ACC112 (cell line): ENCODE data around the gene VPS16.

ENCODE experiments used
- H2AFZ ChIP-seq: fragments of 200-600 bp; sonication (generic); one replicate; pipeline ENCODE4 v1.6.0; 2017; ENCODE audit warnings: antibody characterized with exemption, low read length; ENCODE audit not compliant: unreplicated experiment
- H3K27ac ChIP-seq: fragments of 200-600 bp; sonication (generic); 2 replicates; pipeline ENCODE4 v1.5.1; 2014; ENCODE audit warnings: low read depth, mild to moderate bottlenecking, antibody characterized with exemption, low read length, moderate library complexity
- H3K27me3 ChIP-seq: fragments of 200-600 bp; sonication (generic); 2 replicates; pipeline ENCODE4 v1.6.1; 2014; ENCODE audit warnings: mild to moderate bottlenecking, antibody characterized with exemption, low read length, moderate library complexity, mixed read lengths; ENCODE audit not compliant: insufficient read depth
- H3K36me3 ChIP-seq: fragments of 200-600 bp; sonication (generic); 2 replicates; pipeline ENCODE4 v1.6.1; 2016; ENCODE audit warnings: mild to moderate bottlenecking, antibody characterized with exemption, low read length, moderate library complexity, mixed read lengths; ENCODE audit not compliant: insufficient read depth
- H3K4me1 ChIP-seq: fragments of 200-600 bp; sonication (generic); one replicate; pipeline ENCODE4 v1.6.1; 2016; ENCODE audit warnings: low read length, mixed read lengths; ENCODE audit not compliant: insufficient read depth, unreplicated experiment, control insufficient read depth
- H3K4me3 ChIP-seq: fragments of 200-600 bp; sonication (generic); 2 replicates; pipeline ENCODE4 v1.5.1; 2014; ENCODE audit warnings: mild to moderate bottlenecking, low read depth, low read length
- H3K79me2 ChIP-seq: fragments of 200-600 bp; sonication (generic); one replicate; pipeline ENCODE4 v1.6.0; 2016; ENCODE audit warnings: low read length; ENCODE audit not compliant: control insufficient read depth, unreplicated experiment, insufficient read depth

VPS16 gene

DNA sequence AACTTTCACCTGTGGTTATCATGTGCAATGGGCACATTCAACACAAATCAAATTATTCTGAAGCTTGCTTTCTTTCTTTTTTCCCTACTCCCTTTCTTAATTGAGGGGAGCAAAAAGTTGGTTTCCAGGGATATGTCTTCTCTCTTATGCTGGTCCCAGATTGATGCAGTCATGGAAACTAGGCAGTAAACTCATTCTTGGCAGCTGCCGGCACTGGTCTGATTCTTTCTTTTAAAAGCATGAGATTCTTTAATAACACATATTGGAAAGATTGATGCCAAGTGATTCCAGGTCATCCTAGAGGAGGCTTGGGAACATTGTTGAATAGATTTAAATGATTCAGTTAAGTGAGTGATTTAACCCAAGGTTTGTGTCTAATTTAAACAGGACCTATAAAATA lies 61.7 kb downstream of the VPS16 start:
- peaks cover 17% of the 10 kb centered on the region for H3K79me2 ChIP-seq
- H3K4me1 ChIP-seq, result peaks cover under 1% of the 10 kb centered on the region
- H3K27ac ChIP-seq, result no peak overlapping the region
- H2AFZ ChIP-seq, result no peak overlapping the region
- H3K36me3 ChIP-seq, result no peaks in the 10 kb centered on the region
- no peaks in the 10 kb centered on the region for H3K27me3 ChIP-seq
- no peak overlapping the region for H3K4me3 ChIP-seq

DNA sequence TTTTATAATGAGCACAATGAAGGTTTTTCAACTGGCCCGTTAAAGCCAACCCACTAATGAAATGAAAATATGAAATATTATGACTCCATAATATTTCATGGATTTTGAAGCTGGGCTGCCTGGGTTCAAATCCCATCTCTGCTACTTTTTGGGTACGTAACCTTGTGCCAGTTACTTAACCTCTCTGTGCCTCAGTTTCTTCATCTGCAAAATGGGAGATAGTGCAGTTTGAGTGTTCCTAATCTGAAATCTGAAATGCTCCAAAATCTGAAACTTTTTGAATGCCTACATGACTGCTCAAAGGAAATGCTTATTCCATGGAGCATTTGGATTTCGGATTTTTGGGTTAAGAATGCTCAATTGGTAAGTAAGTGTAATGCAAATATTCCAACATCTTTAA lies 62.3 kb downstream of the VPS16 start:
- no peaks in the 10 kb centered on the region for H3K36me3 ChIP-seq
- H3K27me3 ChIP-seq, result no peaks in the 10 kb centered on the region
- H3K27ac ChIP-seq, result no peak overlapping the region
- peaks cover 4% of the 10 kb centered on the region for H3K4me1 ChIP-seq
- H2AFZ ChIP-seq, result no peak overlapping the region
- peaks cover 17% of the 10 kb centered on the region for H3K79me2 ChIP-seq
- H3K4me3 ChIP-seq, result no peak overlapping the region

DNA sequence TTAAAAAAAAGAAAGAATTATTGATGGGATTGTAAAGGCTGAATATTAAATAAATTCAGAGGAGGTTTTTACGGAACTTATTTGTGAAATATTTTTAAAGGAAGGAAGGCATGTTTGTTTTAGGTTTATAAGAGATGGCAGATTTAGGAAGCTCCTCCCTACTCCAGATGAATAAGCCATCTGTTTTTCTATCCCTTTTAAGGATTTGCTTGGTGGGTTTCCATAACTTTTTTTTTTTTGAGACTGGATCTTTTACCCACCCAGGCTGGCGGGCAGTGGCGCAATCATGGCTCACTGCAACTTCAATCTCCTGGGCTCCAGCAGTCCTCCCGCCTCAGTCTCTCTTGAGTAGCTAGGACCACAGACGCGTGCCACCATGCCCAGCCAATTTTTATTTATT lies 63.1 kb downstream of the VPS16 start:
- no peak overlapping the region for H3K4me3 ChIP-seq
- H3K36me3 ChIP-seq, result no peaks in the 10 kb centered on the region
- peaks cover 4% of the 10 kb centered on the region for H3K4me1 ChIP-seq
- no peaks in the 10 kb centered on the region for H3K27me3 ChIP-seq
- no peak overlapping the region for H2AFZ ChIP-seq
- H3K27ac ChIP-seq, result no peak overlapping the region
- peaks cover 20% of the 10 kb centered on the region for H3K79me2 ChIP-seq

DNA sequence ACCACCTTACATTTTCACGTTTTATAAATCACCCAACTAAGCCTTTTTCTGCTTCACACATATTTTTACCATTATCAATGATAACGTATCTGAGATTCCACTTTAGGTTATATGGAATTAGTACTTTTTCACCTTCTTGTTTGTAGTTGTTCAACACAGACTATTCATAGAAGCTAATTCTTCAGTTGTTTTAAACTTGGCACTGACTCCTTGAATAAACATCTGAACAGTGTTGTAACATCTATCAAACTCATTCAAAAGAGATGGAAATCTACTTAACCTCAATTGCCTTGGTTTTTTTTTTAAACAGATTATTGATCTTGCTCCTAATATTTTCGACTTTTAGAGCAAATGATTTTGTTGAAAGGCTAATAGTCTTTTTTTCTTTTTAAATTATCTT lies 67.0 kb downstream of the VPS16 start:
- Histone ChIP-seq H3K27ac (no peak overlapping the region), H3K4me1 (peaks cover 4% of the 10 kb centered on the region), H2AFZ (no peak overlapping the region), H3K79me2 (peaks cover 13% of the 10 kb centered on the region), H3K4me3 (no peak overlapping the region), H3K36me3 (no peaks in the 10 kb centered on the region), H3K27me3 (no peaks in the 10 kb centered on the region)

DNA sequence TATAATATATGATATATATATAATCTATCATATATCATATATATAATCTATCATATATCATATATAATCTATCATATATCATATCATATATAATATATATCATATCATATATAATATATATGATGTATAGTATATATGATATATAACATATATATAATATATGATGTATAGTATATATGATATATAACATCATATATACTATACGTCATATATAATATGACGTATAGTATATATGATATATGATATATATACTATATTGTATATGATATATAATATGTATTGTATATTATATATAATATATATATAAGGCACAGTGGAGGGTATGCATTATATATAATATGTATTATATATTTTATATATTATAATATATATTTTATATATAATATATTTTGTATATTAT lies 69.4 kb downstream of the VPS16 start:
- Histone ChIP-seq H2AFZ (no peak overlapping the region), H3K36me3 (no peaks in the 10 kb centered on the region), H3K4me1 (peaks cover 4% of the 10 kb centered on the region), H3K27ac (no peak overlapping the region), H3K4me3 (no peak overlapping the region), H3K79me2 (peaks cover 2% of the 10 kb centered on the region), H3K27me3 (no peaks in the 10 kb centered on the region)

DNA sequence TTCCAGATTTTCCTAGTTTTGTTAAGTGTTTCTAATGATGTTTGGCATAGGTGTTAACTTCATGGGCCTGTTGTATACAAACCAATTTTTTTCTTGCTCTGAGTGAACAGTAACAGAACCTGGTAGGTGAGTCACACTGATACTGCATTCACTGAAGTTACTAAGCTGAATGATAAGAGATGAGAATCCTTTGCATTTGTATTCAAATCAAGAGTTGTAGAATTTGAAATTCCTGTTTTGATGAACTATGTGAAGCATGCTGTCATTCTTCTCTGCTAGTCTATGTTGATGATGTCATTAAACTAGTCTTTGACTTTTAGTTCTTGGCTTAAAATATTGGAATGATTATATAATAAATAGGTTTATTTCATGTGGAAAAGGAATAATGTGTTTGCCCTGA lies 70.7 kb downstream of the VPS16 start:
- Histone ChIP-seq H3K36me3 (no peaks in the 10 kb centered on the region), H3K27me3 (no peaks in the 10 kb centered on the region), H2AFZ (no peak overlapping the region), H3K4me3 (no peak overlapping the region), H3K27ac (no peak overlapping the region), H3K79me2 (peaks cover 2% of the 10 kb centered on the region), H3K4me1 (peaks cover 4% of the 10 kb centered on the region)

- Histone ChIP-seq H3K4me3 (no peak overlapping the region), H3K4me1 (no peaks in the 10 kb centered on the region), H3K36me3 (no peaks in the 10 kb centered on the region), H3K27ac (no peak overlapping the region), H2AFZ (no peak overlapping the region), H3K79me2 (peaks cover 6% of the 10 kb centered on the region), H3K27me3 (no peaks in the 10 kb centered on the region)
Measured at GRCh38 chr20:2914160-2914559, 73.6 kb downstream of the VPS16 start.
